Neuron (in vitro differentiated cells): ENCODE results near the gene ROGDI.
"Not testable (repeated sequence)": the region's sequence is repeated elsewhere in the genome, so short reads cannot be mapped to it uniquely, and the experiment has no call there.

Experiments used
- H2AFZ ChIP-seq: one replicate; pipeline ENCODE4 v1.6.1; 2013; ENCODE audit warnings: low read depth, mild to moderate bottlenecking, inconsistent platforms, low read length, moderate library complexity
- H3K27me3 ChIP-seq: one replicate; pipeline ENCODE4 v1.6.1; 2013; ENCODE audit warnings: low read length; ENCODE audit not compliant: insufficient read depth
- H3K36me3 ChIP-seq: one replicate; pipeline ENCODE4 v1.6.1; 2013; ENCODE audit warnings: low read length; ENCODE audit not compliant: insufficient read depth
- H3K4me1 ChIP-seq: one replicate; pipeline ENCODE4 v1.6.1; 2013; ENCODE audit warnings: low read length; ENCODE audit not compliant: insufficient read depth
- H3K4me3 ChIP-seq: 2 replicates; pipeline ENCODE4 v1.5.1; 2013; ENCODE audit warnings: mild to moderate bottlenecking, low read length, moderate library complexity
- H3K9me3 ChIP-seq: one replicate; pipeline ENCODE4 v1.6.1; 2013; ENCODE audit warnings: low read length

Gene ROGDI

DNA sequence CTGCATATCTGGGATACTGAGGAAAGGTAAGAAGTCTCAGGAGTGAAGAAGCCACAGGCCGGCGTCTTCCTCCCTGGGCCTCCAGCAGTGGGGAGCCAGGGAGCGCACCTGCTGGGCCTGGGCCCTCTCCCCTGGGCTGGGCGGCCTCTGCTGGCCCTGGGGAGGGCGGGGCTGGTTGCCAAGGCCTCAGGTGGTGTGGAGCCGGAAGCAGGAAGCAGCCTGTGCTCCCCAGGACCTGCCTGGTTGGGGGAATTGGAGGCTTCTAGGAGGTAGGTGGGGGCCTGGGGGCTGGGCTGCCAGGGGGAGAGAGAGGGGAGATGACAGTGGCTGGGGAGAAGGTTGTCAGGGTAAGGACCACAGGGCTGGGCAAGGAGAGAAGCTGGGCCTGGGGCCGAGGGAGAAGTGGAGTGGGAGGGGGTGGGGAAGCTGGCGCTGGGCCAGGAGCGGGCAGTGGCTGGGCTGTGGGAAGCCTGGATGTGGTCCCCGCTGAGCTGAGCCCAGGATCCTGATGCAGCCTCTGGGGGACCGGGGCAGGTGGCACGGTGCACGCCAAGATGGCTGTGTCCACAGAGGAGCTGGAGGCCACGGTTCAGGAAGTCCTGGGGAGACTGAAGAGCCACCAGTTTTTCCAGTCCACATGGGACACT, 7.1 kb downstream of the ROGDI start, which contains the start of gene SMIM22:
Gene SMIM22, plus strand, starts transcription at position 189 of the 647 bp plus-strand sequence. Its CDS starts 366 bp downstream, at position 555.
- Histone ChIP-seq H2AFZ (no peak within 1 kb of the TSS), H3K9me3 (no peaks in the 10 kb centered on the region), H3K36me3 (peaks cover 17% of the 10 kb centered on the region), H3K4me3 (no peak within 1 kb of the TSS), H3K4me1 (no peaks in the 10 kb centered on the region), H3K27me3 (no peaks in the 10 kb centered on the region)

DNA sequence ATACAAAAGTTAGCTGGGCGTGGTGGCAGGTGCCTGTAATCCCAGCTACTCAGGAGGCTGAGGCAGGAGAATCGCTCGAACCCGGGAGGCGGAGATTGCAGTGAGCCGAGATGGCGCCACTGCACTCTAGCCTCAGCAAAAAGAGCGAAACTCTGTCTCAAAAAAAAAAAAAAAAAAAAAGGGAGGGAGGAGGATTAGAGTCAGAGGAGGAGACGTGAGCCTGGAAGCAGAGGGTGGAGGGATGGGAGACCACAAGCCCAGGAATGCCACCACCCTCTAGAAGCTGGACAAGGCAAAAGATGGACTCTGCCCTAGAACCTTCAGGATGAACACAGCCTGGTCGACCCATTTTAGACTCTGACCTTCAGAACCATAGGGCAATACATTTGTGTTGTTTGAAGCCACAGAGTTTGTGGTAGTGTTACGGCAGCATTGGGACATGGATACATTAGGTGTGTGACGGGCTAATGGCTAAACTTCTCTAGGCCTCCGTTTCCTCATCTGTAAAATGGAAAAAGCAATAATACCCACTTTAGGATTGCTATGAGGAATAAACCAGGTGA, 9.4 kb downstream of the ROGDI start:
- no peaks in the 10 kb centered on the region for H3K9me3 ChIP-seq
- H2AFZ ChIP-seq, result no peak overlapping the region
- no peaks in the 10 kb centered on the region for H3K4me1 ChIP-seq
- H3K4me3 ChIP-seq, result no peak overlapping the region
- H3K36me3 ChIP-seq, result peaks cover 7% of the 10 kb centered on the region
- no peaks in the 10 kb centered on the region for H3K27me3 ChIP-seq

DNA sequence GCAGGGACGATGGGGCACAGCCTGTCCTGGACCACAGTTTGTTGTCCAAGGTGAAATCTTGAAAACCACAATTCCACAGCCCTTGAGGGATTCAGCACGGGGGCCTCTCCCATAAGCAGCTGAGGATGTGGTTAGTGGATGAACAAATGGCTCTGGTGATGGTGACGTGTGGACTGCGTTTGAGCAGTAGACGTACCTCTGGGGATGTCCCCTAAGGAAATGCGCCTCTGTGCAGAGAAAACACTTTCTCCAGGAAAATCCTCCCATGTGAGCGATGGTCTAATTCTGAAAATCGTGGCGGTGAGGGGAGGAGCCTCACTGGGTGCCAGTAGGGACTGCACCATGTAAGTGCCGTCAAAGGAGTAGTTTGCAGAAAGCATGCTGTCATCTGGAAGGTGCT, 11.6 kb downstream of the ROGDI start:
- H3K4me1 ChIP-seq, result no peaks in the 10 kb centered on the region
- no peak overlapping the region for H3K4me3 ChIP-seq
- H2AFZ ChIP-seq, result no peak overlapping the region
- H3K27me3 ChIP-seq, result no peaks in the 10 kb centered on the region
- no peaks in the 10 kb centered on the region for H3K9me3 ChIP-seq
- H3K36me3 ChIP-seq, result no peaks in the 10 kb centered on the region

DNA sequence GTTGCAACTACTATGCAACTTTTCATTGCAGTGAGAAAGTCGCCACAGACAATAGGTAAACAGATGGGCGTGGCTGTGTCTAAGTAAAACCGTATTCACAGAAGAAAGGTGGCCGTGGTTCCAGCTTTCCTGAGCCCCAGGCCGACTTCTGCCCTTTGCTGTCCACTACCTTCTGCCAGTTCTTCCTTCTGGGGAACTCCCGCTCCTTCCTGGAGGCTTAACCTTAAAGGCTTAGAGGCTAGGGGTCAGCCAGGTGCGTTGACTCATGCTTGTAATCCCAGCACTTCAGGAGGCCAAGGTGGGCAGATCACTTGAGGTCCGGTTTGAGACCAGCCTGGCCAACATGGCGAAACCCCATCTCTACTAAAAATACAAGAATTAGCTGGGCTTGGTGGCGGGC, 12.2 kb downstream of the ROGDI start:
- Histone ChIP-seq H3K27me3 (no peaks in the 10 kb centered on the region), H3K9me3 (no peaks in the 10 kb centered on the region), H3K36me3 (no peaks in the 10 kb centered on the region), H3K4me1 (no peaks in the 10 kb centered on the region), H3K4me3 (no peak overlapping the region), H2AFZ (no peak overlapping the region)

DNA sequence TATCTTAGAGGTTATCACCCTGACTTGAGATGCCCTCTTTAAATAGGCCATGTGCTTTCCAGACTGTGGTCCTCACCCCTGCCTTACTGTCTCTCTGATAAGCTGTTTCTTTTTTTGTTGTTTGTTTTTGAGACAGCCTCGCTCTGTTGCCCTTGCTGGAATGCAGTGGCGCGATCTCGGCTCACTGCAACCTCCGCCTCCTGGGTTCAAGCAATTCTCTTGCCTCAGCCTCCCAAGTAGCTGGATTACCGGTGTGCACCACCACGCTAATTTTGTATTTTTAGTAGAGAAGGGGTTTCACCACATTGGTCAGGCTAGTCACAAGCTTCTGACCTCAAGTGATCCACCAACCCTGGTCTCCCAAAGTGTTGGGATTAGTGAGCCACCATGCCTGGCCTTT, 13.5 kb downstream of the ROGDI start:
- Histone ChIP-seq H3K36me3 (no peaks in the 10 kb centered on the region), H2AFZ (no peak overlapping the region), H3K4me3 (no peak overlapping the region), H3K4me1 (no peaks in the 10 kb centered on the region), H3K9me3 (no peaks in the 10 kb centered on the region), H3K27me3 (no peaks in the 10 kb centered on the region)

DNA sequence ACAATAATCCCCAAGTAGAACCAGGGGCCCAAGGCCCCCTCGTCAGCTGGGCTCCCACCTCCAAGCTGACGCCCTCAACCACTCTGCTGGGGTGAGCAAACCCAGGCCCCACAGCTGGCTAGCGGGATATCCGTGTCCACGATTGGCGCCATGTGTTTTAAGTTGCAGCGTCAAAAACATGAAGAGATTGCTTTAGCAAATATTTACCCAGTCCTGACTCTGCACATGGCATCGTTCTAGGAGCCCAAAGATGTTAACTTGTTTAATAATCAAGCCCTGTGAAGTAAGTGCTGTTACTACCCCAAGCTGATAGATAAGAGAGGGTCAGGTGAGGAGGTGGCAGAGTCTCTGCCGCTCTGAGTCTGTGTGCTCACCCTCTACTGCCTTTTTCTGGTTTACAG, 13.9 kb downstream of the ROGDI start:
- H3K9me3 ChIP-seq, result no peaks in the 10 kb centered on the region
- no peaks in the 10 kb centered on the region for H3K27me3 ChIP-seq
- H3K4me1 ChIP-seq, result no peaks in the 10 kb centered on the region
- H3K4me3 ChIP-seq, result no peak overlapping the region
- no peaks in the 10 kb centered on the region for H3K36me3 ChIP-seq
- no peak overlapping the region for H2AFZ ChIP-seq

DNA sequence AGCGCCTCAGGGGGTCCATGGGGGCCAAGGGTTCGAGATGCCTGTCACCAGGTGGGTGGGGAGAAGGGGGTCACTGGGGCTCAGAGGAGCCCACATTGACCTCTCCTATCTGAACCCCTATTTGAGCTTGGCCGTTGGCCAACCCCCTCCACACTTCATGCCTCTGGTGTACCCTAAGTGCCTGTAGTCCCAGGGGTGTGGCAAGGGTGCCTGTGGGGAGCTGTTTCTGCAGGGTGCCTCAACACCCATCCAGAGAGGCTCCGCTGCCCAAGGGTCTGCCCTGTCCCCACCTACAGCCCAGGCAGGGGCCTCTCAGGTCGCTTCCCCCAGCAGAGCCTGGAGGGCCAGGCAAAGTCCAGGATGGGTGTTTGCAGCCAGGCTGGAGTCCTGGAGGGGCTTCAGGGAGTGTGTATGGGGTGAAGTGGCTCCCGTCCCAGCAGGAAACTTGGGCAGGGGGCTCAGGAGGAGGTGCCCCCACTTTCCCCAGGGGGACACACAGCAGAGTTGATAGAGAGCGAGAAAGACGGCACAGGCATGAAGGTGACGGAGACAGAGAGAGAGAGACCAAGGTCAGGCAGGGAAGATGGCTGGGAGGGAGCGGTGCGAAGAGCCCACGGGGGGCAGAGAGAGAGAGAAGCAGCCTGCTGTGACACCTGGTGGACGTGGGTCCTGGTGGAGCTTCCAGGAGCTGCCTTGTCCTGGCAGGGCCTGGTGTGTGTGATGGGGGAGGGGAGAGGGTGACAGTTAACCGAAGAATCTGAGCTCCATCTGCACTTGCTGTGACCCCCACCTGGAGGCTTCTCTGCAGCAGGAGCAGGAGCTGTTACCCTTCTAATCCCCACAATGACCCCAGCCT, 14.6 kb downstream of the ROGDI start, which contains the start of gene SEPTIN12:
Gene SEPTIN12, minus strand, starts transcription at position 719 of the 856 bp plus-strand sequence. Its CDS starts 700 bp downstream, at position 19.
- Histone ChIP-seq H3K4me1 (no peaks in the 10 kb centered on the region), H3K9me3 (no peaks in the 10 kb centered on the region), H3K4me3 (no peak within 1 kb of the TSS), H3K36me3 (no peaks in the 10 kb centered on the region), H3K27me3 (no peaks in the 10 kb centered on the region), H2AFZ (no peak within 1 kb of the TSS)

DNA sequence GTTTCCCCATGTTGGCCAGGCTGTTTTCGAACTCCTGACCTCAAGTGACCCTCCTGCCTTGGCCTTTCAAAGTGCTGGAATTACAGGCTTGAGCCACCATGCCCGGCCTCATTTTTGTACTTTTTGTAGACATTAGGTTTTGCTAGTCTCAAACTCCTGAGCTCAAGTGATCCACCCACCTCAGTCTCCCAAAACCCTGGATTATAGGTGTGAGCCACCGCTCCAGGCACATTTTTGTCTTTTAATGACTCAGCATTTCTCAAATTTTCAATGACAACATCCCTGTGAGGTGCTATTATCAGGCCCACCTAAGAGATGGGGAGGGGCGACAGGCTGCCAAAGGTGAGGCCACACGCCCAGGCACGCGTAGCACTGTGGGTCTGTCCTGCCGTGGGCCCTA, 15.4 kb downstream of the ROGDI start:
- H2AFZ ChIP-seq, result no peak overlapping the region
- no peaks in the 10 kb centered on the region for H3K4me1 ChIP-seq
- H3K4me3 ChIP-seq, result no peak overlapping the region
- H3K9me3 ChIP-seq, result no peaks in the 10 kb centered on the region
- no peaks in the 10 kb centered on the region for H3K27me3 ChIP-seq
- H3K36me3 ChIP-seq, result no peaks in the 10 kb centered on the region

DNA sequence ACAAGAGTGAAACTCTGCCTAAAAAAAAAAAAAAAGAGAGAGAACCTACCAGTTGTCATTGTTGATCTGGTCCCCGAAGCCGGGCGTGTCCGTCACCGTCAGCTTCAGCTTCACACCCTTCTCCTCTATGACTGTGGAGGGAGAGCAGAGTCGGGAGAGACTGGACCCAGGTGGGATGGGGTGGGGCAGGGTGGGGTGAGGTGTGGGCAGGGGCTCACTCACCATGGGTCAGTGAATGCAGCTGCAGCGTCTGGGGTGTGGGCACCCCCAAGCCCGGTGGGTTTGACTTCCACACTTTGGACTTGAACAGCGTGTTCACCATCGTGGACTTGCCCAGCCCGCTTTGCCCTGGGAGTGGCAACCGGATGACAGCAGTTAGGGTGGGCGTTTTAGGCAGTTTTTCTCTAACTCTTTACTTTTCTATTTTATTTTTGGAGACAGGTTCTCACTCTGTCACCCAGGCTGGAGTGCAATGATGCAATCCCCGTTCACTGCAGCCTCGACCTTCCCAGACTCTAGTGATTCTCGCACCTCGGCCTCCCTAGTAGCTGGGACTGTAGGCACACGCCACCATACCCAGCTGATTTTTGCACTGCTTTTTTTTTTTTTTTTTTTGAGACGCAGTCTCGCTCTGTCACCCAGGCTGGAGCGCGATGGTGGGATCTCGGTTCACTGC, 16.5 kb downstream of the ROGDI start:
- Histone ChIP-seq H3K36me3 (no peaks in the 10 kb centered on the region), H3K9me3 (no peaks in the 10 kb centered on the region), H2AFZ (no peak overlapping the region), H3K4me1 (no peaks in the 10 kb centered on the region), H3K27me3 (no peaks in the 10 kb centered on the region), H3K4me3 (no peak overlapping the region)

DNA sequence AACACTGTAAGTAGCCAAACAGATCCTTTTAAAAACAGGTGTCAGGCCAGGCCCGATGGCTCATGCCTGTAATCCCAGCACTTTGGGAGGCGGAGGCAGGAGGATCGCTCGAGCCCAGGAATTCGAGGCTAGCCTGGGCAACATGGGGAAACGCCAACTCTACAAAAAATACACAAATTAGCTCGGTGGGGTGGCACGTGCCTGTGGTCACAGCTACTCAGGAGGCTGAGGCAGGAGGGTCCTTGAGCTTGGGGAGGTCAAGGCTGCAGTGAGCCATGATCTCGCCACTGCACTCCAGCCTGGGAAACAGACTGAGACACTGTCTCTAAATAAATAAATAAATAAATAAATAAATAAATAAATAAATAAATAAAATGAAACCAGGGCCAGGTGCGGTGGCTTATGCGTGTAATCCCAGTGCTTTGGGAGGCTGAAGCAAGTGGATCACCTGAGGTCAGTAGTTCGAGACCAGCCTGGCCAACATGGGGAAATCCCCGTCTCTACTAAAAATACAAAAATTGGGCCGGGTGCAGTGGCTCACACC, 17.9 kb downstream of the ROGDI start:
- H3K4me3 ChIP-seq, H3K9me3 ChIP-seq, H2AFZ ChIP-seq, H3K27me3 ChIP-seq, H3K4me1 ChIP-seq, H3K36me3 ChIP-seq: not testable (repeated sequence)

DNA sequence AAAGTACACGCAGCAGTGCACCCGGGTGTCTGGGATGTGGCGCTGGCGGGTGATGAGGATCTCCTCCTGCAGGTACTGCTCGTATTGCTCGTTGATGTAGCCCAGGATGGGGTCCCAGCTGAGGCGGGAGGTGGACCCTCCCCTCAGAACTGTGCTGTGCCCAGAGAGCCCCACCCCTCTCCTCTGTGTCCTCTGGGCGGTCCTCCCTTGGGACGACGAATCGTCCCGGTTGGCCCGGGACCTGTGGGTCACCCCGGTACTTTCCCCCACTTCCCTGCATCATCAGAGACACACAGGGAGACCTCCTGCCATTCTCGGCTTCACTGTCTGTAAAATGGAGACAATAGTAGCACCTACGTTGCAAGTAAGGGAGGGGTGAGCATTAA, 18.5 kb downstream of the ROGDI start:
- no peak overlapping the region for H2AFZ ChIP-seq
- H3K9me3 ChIP-seq, result no peaks in the 10 kb centered on the region
- H3K4me3 ChIP-seq, result no peak overlapping the region
- H3K36me3 ChIP-seq, result no peaks in the 10 kb centered on the region
- no peaks in the 10 kb centered on the region for H3K4me1 ChIP-seq
- H3K27me3 ChIP-seq, result no peaks in the 10 kb centered on the region

DNA sequence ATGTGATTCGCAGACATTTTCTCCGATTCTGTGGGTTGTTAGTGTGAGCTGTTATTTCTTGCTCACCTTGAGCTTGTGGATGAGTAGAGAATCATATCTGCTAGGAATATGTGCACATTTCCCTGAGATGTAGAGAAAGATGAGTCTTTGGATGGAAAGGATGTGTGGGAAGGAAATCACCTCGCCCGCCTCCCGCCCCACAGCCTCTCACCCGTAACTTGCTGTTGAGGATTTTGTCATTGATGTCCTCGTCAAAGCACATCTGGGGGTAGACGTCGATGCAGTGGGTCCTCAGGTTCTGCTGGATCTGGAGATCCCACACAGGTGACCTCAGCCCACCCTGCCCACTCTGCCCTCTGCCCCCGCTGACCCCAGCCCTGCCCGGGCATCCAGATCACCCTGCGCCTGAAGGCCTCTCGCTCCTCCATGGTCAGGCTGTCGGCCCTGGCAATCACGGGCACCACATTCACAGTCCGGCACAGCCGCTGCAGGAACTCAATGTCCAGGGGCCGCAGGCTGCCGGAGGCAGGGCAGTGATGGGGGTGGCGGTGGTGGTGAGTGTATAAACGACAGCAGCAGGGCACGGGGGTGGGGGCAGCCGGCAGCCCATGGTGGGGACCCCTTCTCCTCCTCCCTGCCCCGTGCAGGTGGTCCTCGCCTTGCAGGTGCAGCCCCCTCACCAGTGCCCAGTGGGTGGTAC, 19.0 kb downstream of the ROGDI start:
- H3K36me3 ChIP-seq, result no peaks in the 10 kb centered on the region
- H3K4me3 ChIP-seq, result no peak overlapping the region
- H3K9me3 ChIP-seq, result no peaks in the 10 kb centered on the region
- no peaks in the 10 kb centered on the region for H3K4me1 ChIP-seq
- H2AFZ ChIP-seq, result no peak overlapping the region
- H3K27me3 ChIP-seq, result no peaks in the 10 kb centered on the region
